Measurements from ENCODE around the gene RAD51D. TPM values are rescaled to one million over a fixed set of nuclear protein-coding genes. Genes with fewer than 3 reads are reported as not detected.

RAD51D gene
- total RNA-seq, 6 experiments from 2014 or later = 3.9 to 5.5 (median 4.3) TPM

DNA sequence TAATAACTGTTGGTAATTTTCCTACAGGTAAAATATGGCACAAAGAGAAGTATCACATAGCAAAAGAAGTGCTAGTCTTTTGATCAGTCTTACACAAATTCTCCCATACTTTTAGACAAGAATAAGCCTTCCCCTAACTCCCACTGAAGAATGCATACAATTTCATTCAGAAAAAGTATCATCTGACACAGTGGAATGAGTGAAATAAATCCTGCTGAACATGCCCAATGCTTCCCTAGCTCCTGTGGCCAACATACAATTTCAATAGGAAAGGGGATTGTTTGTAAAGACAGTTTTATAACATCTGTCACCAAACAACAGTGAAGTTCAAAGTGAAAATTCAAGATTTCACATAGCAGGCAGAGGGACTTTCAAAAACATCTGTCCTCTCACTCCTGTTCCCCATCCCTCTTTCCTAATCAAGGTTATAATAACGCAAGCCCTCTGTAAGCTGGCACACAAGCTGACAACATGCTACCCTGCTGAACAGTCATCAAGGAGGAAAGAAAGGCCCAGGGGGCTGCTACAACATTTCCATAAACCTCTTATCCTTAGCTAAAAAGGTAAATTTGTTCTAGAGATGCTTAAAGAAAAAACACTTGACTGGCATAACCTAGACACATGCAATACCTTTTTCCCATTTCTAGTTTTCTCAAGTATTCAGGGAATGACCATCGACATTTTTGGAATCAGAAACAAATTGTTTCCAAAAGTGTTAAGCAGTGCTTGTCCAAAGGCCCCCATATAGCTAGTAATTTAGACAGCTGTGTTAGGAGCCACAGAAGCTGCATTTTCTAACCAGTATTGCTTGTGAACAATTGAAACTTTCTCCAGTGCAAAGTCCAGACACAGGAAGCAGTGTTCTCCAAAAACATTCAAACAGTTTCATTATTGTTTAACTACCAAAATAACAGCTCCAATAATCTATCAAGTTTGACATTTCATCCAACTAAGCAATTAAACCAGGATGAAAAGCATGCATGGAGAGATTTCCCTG is 44.7 kb downstream of the RAD51D start:
- H3K36me3 ChIP-seq = no peaks in the 10 kb centered on the region
- peak overlapping the region in 2 of 3 donors; percentile 15 to 39 for H3K4me3 ChIP-seq
- intact Hi-C loops (cut with DNase I) = no loop called here
- H3K9me3 ChIP-seq = no peaks in the 10 kb centered on the region
- peak overlapping the region; percentile 58 to 66 (median 59) for H3K27ac ChIP-seq
- H3K27me3 ChIP-seq = no peaks in the 10 kb centered on the region
- WGBS (ENCODE audit: insufficient coverage, low coverage, low lambda C conversion rate, missing lambda C conversion rate) = 25% methylated on average over 2 of the region's 2 CpGs
- TF ChIP-seq, protein P1, sequence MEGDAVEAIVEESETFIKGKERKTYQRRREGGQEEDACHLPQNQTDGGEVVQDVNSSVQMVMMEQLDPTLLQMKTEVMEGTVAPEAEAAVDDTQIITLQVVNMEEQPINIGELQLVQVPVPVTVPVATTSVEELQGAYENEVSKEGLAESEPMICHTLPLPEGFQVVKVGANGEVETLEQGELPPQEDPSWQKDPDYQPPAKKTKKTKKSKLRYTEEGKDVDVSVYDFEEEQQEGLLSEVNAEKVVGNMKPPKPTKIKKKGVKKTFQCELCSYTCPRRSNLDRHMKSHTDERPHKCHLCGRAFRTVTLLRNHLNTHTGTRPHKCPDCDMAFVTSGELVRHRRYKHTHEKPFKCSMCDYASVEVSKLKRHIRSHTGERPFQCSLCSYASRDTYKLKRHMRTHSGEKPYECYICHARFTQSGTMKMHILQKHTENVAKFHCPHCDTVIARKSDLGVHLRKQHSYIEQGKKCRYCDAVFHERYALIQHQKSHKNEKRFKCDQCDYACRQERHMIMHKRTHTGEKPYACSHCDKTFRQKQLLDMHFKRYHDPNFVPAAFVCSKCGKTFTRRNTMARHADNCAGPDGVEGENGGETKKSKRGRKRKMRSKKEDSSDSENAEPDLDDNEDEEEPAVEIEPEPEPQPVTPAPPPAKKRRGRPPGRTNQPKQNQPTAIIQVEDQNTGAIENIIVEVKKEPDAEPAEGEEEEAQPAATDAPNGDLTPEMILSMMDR (IDR thresholded peaks at IDR 0.05) = no peak
- TF ChIP-seq POLR2A (IDR thresholded peaks at IDR 0.05) = no peak
- DNase-seq = no peak
- peak; percentile 70 to 84 (median 82) for ATAC-seq
- peaks cover 0 to 41% (median 18%) of the 10 kb centered on the region in 4 donors for H3K4me1 ChIP-seq

DNA sequence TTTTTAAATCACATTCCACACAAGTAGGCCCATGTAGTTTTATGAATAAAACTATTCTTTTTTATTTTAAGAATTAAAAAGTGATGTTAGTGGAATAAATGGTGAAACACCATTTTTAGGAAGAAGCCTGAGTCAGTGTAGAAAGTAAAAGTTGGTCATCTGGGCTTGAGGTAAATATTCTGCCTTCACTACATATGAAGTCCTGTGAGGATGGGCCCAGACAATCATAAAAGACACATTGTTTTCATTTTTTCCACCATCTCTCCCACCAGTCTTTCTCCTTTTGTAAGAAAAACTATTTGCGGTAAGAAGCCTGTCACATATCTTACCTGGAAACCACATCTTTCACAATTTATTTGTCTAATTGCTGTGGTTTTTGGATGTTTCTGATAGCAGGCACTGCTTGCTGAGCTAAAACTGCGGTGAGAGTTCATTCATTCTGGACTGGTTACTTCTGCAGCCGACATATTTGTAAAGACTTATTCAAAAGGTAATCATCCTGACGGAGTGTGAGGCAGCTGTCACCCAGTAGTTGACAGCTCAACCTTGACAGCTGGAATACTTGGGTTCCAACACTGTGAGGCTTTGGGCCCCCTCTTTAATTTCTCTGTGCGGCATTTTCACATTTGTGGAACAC is 45.6 kb downstream of the RAD51D start:
- TF ChIP-seq POLR2A (IDR thresholded peaks at IDR 0.05) = no peak
- TF ChIP-seq, protein P1 (IDR thresholded peaks at IDR 0.05) = no peak
- no peak overlapping the region for H3K4me3 ChIP-seq
- WGBS (ENCODE audit: insufficient coverage, low coverage, low lambda C conversion rate, missing lambda C conversion rate) = 48% methylated on average over 5 of the region's 5 CpGs
- H3K27ac ChIP-seq = peak overlapping the region; percentile 13 to 66 (median 58)
- peaks cover 0 to 38% (median 18%) of the 10 kb centered on the region in 4 donors for H3K4me1 ChIP-seq
- no peak for DNase-seq
- no peaks in the 10 kb centered on the region for H3K9me3 ChIP-seq
- H3K27me3 ChIP-seq = no peaks in the 10 kb centered on the region
- no peaks in the 10 kb centered on the region for H3K36me3 ChIP-seq
- intact Hi-C loops (cut with DNase I) = no loop called here
- peak in 3 of 4 donors; percentile 45 to 60 (median 50) for ATAC-seq

DNA sequence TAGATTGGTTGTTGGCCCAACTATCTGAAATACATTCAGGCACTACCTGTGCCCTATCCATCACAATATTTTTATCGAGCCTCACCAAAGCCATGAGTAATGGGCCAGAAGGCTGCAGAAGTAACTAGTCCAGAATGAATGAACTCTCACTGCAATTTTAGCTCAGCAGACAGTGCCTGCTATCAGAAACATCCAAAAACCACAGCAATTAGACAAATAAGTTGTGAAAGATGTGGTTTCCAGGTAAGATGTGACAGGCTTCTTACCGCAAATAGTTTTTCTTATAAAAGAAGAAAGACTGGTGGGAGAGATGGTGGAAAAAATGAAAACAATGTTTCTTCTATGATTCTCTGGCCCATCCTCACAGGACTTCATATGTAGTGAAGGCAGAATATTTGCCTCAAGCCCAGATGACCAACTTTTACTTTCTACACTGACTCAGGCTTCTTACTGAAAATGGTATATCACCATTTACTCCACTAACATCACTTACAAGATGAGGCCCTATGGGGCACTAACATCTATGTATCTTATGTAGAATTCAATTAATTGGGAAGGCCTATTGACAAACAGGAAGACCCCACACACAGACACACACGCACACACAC is 46.4 kb downstream of the RAD51D start:
- ATAC-seq = peak in 1 of 4 donors; percentile 9
- TF ChIP-seq, protein P1 (IDR thresholded peaks at IDR 0.05) = no peak
- no peak for TF ChIP-seq POLR2A (IDR thresholded peaks at IDR 0.05)
- intact Hi-C loops (cut with DNase I) = no loop called here
- peaks cover 0 to 47% (median 18%) of the 10 kb centered on the region in 4 donors for H3K4me1 ChIP-seq
- no peaks in the 10 kb centered on the region for H3K9me3 ChIP-seq
- H3K36me3 ChIP-seq = no peaks in the 10 kb centered on the region
- peak overlapping the region in 1 of 3 donors; percentile 3 for H3K27ac ChIP-seq
- WGBS (ENCODE audit: insufficient coverage, low coverage, low lambda C conversion rate, missing lambda C conversion rate) = 42% methylated on average over 2 of the region's 3 CpGs
- DNase-seq = no peak
- H3K4me3 ChIP-seq = no peak overlapping the region
- no peaks in the 10 kb centered on the region for H3K27me3 ChIP-seq

DNA sequence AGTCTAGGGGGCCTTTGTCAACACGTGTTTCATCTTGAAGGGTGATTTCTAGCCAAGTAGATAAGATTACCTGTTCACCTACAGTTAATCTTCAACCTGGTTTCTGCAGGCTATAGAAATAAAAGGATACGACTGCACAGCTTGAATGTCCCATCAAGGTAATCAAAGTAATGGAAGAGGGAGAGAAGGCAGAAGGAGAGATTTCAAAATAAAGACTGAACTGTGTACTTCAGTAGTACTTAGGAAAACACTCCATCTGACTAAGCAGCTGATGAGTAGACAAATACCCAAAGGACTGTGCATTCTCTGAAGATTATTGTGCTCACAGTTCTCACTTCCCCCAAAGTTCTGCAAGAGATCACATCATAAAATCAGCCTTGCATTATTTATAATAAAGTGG is 50.3 kb downstream of the RAD51D start:
- TF ChIP-seq, protein P1 (IDR thresholded peaks at IDR 0.05) = no peak
- no peak for TF ChIP-seq POLR2A (IDR thresholded peaks at IDR 0.05)
- intact Hi-C loops (cut with DNase I) = no loop called here
- no peak overlapping the region for H3K4me3 ChIP-seq
- ATAC-seq (peak in 2 of 4 donors; percentile 16 to 19), DNase-seq (no peak)
- no peaks in the 10 kb centered on the region for H3K27me3 ChIP-seq
- no peaks in the 10 kb centered on the region for H3K9me3 ChIP-seq
- H3K27ac ChIP-seq = no peak overlapping the region
- peaks cover 0 to 52% (median 14%) of the 10 kb centered on the region in 4 donors for H3K4me1 ChIP-seq
- no peaks in the 10 kb centered on the region for H3K36me3 ChIP-seq
- 24% methylated on average over 2 of the region's 2 CpGs for WGBS (ENCODE audit: insufficient coverage, low coverage, low lambda C conversion rate, missing lambda C conversion rate)
